Upper lobe of right lung (tissue), 1 donor: Measurements from ENCODE around the gene RND2. TPM values are rescaled to one million over a fixed set of nuclear protein-coding genes. Genes with fewer than 3 reads are reported as not detected.

Experiments used
- ATAC-seq: fragments of 200-7000 bp; cut with Tn5 transposase; one replicate; pipeline ENCODE4 v1.9.1; 2020; ENCODE audit warnings: mild to moderate bottlenecking, moderate library complexity
- DNase-seq: peaks from one replicate; pipeline ENCODE4 v3.0.0-alpha.2; 2020
- H3K27ac ChIP-seq: fragments of 200-600 bp; one replicate; pipeline ENCODE4 v1.8.0; 2022
- H3K27me3 ChIP-seq: fragments of 200-600 bp; one replicate; pipeline ENCODE4 v1.8.0; 2022; ENCODE audit warnings: mild to moderate bottlenecking
- H3K36me3 ChIP-seq: fragments of 200-600 bp; one replicate; pipeline ENCODE4 v1.8.0; 2022
- H3K4me1 ChIP-seq: fragments of 200-600 bp; one replicate; pipeline ENCODE4 v1.8.0; 2022
- H3K4me3 ChIP-seq: fragments of 200-600 bp; one replicate; pipeline ENCODE4 v1.8.0; 2022; ENCODE audit warnings: mild to moderate bottlenecking
- H3K9me3 ChIP-seq: fragments of 200-600 bp; one replicate; pipeline ENCODE4 v1.8.0; 2022
- CTCF ChIP-seq: fragments of 200-600 bp; IDR thresholded peaks from one replicate; pipeline ENCODE4 v1.8.0; 2022; ENCODE audit warnings: antibody characterized with exemption
- intact Hi-C: fragments of 100-400 bp; cut with DNase I; formaldehyde crosslinking; loops from one replicate; pipeline ENCODE4 v1.11.0; 2022
- total RNA-seq: library from RNA; stranded (reverse); fragmentation: NEBNext Ultra II Directional; extraction: Animal tissue kit (Norgen Biotek cat#: 25700); gene quantifications from one replicate; pipeline ENCODE4 v1.2.1, GENCODE V29; 2021
- donor health status: DM: no; HTN: yes; CAD: no; lungs with severe emphysema.

Gene RND2
- total RNA-seq, 1 donor from 2014 or later: 0.78 TPM

- no peak overlapping the region for H3K27ac ChIP-seq
- no peaks in the 10 kb centered on the region for H3K36me3 ChIP-seq
- no peak for ATAC-seq
- DNase-seq: no peak
- intact Hi-C loops: no loop called here
- no peaks in the 10 kb centered on the region for H3K9me3 ChIP-seq
- no peak for TF ChIP-seq CTCF
- H3K4me1 ChIP-seq: no peaks in the 10 kb centered on the region
- no peak overlapping the region for H3K4me3 ChIP-seq
- no peaks in the 10 kb centered on the region for H3K27me3 ChIP-seq
Measured at GRCh38 chr17:43070872-43071271, 45.8 kb downstream of the RND2 start.

GRCh38 chr17:43074869-43075268, 49.8 kb downstream of the RND2 start:
- H3K4me1 ChIP-seq: no peaks in the 10 kb centered on the region
- no peaks in the 10 kb centered on the region for H3K9me3 ChIP-seq
- no peak overlapping the region for H3K27ac ChIP-seq
- TF ChIP-seq CTCF: no peak
- H3K27me3 ChIP-seq: no peaks in the 10 kb centered on the region
- intact Hi-C loops: no loop called here
- no peaks in the 10 kb centered on the region for H3K36me3 ChIP-seq
- DNase-seq (no peak), ATAC-seq (no peak)
- H3K4me3 ChIP-seq: no peak overlapping the region

GRCh38 chr17:43079641-43080302, 54.7 kb downstream of the RND2 start:
- Histone ChIP-seq H3K27ac (no peak overlapping the region), H3K27me3 (no peaks in the 10 kb centered on the region), H3K4me1 (no peaks in the 10 kb centered on the region), H3K4me3 (no peak overlapping the region), H3K9me3 (no peaks in the 10 kb centered on the region), H3K36me3 (no peaks in the 10 kb centered on the region)
- intact Hi-C loops: no loop called here
- DNase-seq (no peak), ATAC-seq (no peak)
- no peak for TF ChIP-seq CTCF

Other genes starting within 250 kb of the RND2 start
- gene WNK4, start 244.6 kb upstream of the RND2 start, total RNA-seq: 0.38 TPM
- gene COA3, start 226.5 kb upstream of the RND2 start, total RNA-seq: 53.9 TPM
- gene CNTD1, start 226.4 kb upstream of the RND2 start, total RNA-seq: 0.14 TPM
- gene BECN1, start 200.9 kb upstream of the RND2 start, total RNA-seq: 66.7 TPM
- 89.4 TPM for gene PSME3, start 191.8 kb upstream of the RND2 start, total RNA-seq
- gene AOC2, start 180.7 kb upstream of the RND2 start, total RNA-seq: 2.0 TPM
- gene AOC3, start 174.0 kb upstream of the RND2 start, total RNA-seq: 235 TPM
- gene G6PC1, start 124.4 kb upstream of the RND2 start, total RNA-seq: not detected
- gene AARSD1, start 60.8 kb upstream of the RND2 start, total RNA-seq: 35.0 TPM
- 0.38 TPM for gene PTGES3L, start 45.2 kb upstream of the RND2 start, total RNA-seq
- gene RUNDC1, start 44.7 kb upstream of the RND2 start, total RNA-seq: 14.4 TPM
- gene RPL27, start 26.8 kb upstream of the RND2 start, total RNA-seq: 752 TPM
- gene IFI35, start 18.4 kb upstream of the RND2 start, total RNA-seq: 47.7 TPM
- gene VAT1, start 2.8 kb upstream of the RND2 start, total RNA-seq: 267 TPM
- 4.0 TPM for gene BRCA1, start 100.1 kb downstream of the RND2 start, total RNA-seq
- 80.4 TPM for gene NBR1, start 146.0 kb downstream of the RND2 start, total RNA-seq
- 14.2 TPM for gene TMEM106A, start 186.6 kb downstream of the RND2 start, total RNA-seq
- not detected for gene CCDC200, start 203.4 kb downstream of the RND2 start, total RNA-seq
- 7,693 TPM for gene RNU2-1, start 208.7 kb downstream of the RND2 start, total RNA-seq